GM19463 (cell line): Measurements from ENCODE around the gene CCL26.
"Not testable (repeated sequence)": the region's sequence is repeated elsewhere in the genome, so short reads cannot be mapped to it uniquely, and the experiment has no call there.

Source experiments
- ATAC-seq: cut with Tn5 transposase; IDR thresholded peaks from one replicate; pipeline ENCODE4 v1.9.1; 2021; ENCODE audit warnings: mild to moderate bottlenecking, moderate library complexity; ENCODE audit not compliant: unreplicated experiment

CCL26 gene

GRCh38 chr7:75739796-75740672 is 32.0 kb downstream of the CCL26 start:
- no peak for ATAC-seq

- peak; percentile 93 for ATAC-seq
These were observed 32.8 kb downstream of the CCL26 start for GRCh38 chr7:75738975-75739795.

GRCh38 chr7:75738604-75738974 is 33.4 kb downstream of the CCL26 start, which contains the start of gene HIP1:
TSS of gene HIP1 (minus strand) at chr7:75738941. CDS start at chr7:75738920, 21 bp downstream.
- ATAC-seq: no peak

GRCh38 chr7:75737856-75738603 is 34.0 kb downstream of the CCL26 start:
- no peak for ATAC-seq

- ATAC-seq: no peak
These were observed 36.2 kb downstream of the CCL26 start for GRCh38 chr7:75735581-75736350.

- ATAC-seq: no peak
These were observed 37.2 kb downstream of the CCL26 start for GRCh38 chr7:75734586-75735458.

GRCh38 chr7:75732764-75733630 is 39.0 kb downstream of the CCL26 start:
- no peak for ATAC-seq

GRCh38 chr7:75732016-75732521 is 39.9 kb downstream of the CCL26 start:
- ATAC-seq: no peak

- no peak for ATAC-seq
These were observed 42.1 kb downstream of the CCL26 start for GRCh38 chr7:75729851-75730274.

- ATAC-seq: no peak
These were observed 44.0 kb downstream of the CCL26 start for GRCh38 chr7:75727881-75728593.

- ATAC-seq: not testable (repeated sequence)
These were observed 44.7 kb downstream of the CCL26 start for GRCh38 chr7:75727351-75727750.

GRCh38 chr7:75725306-75725705 is 46.7 kb downstream of the CCL26 start:
- ATAC-seq: no peak

GRCh38 chr7:75723444-75723843 is 48.6 kb downstream of the CCL26 start:
- ATAC-seq: no peak

- no peak for ATAC-seq
These were observed 49.6 kb downstream of the CCL26 start for GRCh38 chr7:75722373-75722772.

GRCh38 chr7:75721922-75722321 is 50.1 kb downstream of the CCL26 start:
- ATAC-seq: not testable (repeated sequence)

GRCh38 chr7:75721426-75721825 is 50.6 kb downstream of the CCL26 start:
- no peak for ATAC-seq

- ATAC-seq: no peak
These were observed 52.4 kb downstream of the CCL26 start for GRCh38 chr7:75719626-75720025.
